Ovary (tissue), 3 donors: ENCODE measurements around the gene NPM3.

ENCODE experiments used
- POLR2A ChIP-seq: fragments of 450-650 bp; IDR thresholded peaks from one replicate; pipeline ENCODE4 v1.6.1; 2017; ENCODE audit warnings: antibody characterized with exemption, mild to moderate bottlenecking, moderate library complexity
- TF ChIP-seq, protein P1 (sequence below), 3 donors: fragments of 450-650 bp in 2 of 3; fragments of 200-600 bp in 1 of 3; IDR thresholded peaks; one replicate each; pipeline versions ENCODE4 v1.5.1 to v1.8.0; 2016 to 2022; ENCODE audit warnings: antibody characterized with exemption in 3 of 3, mild to moderate bottlenecking in 1 of 3
- donor health status: DM: no; HTN: no; CAD: no.

DNA sequence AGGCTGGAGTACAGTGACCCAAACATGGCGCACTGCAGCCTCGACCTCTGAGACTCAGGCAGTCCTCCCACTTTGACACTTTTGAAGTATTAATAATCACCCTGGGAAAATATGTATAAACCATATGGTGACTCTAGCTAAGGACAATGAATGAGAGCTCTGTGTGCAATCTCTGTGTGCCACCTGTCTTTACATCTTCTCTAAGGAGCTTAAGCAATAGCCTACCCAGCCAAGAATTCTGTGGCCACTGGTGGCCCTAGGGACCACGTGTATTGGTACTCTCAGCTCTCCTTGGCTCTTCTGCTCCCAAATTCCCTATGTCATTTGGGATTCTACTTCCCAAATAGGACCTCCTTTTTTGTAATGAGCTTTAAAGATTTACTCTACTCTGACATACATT, 31.0 kb downstream of the NPM3 start:
- TF ChIP-seq, protein P1, sequence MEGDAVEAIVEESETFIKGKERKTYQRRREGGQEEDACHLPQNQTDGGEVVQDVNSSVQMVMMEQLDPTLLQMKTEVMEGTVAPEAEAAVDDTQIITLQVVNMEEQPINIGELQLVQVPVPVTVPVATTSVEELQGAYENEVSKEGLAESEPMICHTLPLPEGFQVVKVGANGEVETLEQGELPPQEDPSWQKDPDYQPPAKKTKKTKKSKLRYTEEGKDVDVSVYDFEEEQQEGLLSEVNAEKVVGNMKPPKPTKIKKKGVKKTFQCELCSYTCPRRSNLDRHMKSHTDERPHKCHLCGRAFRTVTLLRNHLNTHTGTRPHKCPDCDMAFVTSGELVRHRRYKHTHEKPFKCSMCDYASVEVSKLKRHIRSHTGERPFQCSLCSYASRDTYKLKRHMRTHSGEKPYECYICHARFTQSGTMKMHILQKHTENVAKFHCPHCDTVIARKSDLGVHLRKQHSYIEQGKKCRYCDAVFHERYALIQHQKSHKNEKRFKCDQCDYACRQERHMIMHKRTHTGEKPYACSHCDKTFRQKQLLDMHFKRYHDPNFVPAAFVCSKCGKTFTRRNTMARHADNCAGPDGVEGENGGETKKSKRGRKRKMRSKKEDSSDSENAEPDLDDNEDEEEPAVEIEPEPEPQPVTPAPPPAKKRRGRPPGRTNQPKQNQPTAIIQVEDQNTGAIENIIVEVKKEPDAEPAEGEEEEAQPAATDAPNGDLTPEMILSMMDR (IDR thresholded peaks at IDR 0.05), result no peak
- no peak for TF ChIP-seq POLR2A
